GM21515 (cell line): Measurements from ENCODE around the gene FAM193B.
A peak's percentile ranks its signal among the peaks of the same experiment; 100 is the strongest.

Experiments
- ATAC-seq: cut with Tn5 transposase; IDR thresholded peaks from one replicate; pipeline ENCODE4 v1.9.1; 2021; ENCODE audit not compliant: unreplicated experiment

The FAM193B gene

GRCh38 chr5:177501874-177502678 is 52.3 kb downstream of the FAM193B start:
- ATAC-seq: no peak

GRCh38 chr5:177500685-177501522 is 53.5 kb downstream of the FAM193B start:
- no peak for ATAC-seq

- no peak for ATAC-seq
These were observed 54.5 kb downstream of the FAM193B start for GRCh38 chr5:177499842-177500241.

- ATAC-seq: peak; percentile 3
These were observed 56.2 kb downstream of the FAM193B start for GRCh38 chr5:177498013-177498787.

GRCh38 chr5:177497292-177498012 is 56.9 kb downstream of the FAM193B start, which contains the start of gene PDLIM7:
Gene PDLIM7, minus strand, starts transcription at chr5:177497604. Its CDS starts 1,092 bp downstream, at chr5:177496512.
- peak; percentile 68 for ATAC-seq

GRCh38 chr5:177496727-177497291 is 57.6 kb downstream of the FAM193B start:
- ATAC-seq: no peak

- ATAC-seq: no peak
These were observed 58.2 kb downstream of the FAM193B start for GRCh38 chr5:177496070-177496726.

- no peak for ATAC-seq
These were observed 58.9 kb downstream of the FAM193B start for GRCh38 chr5:177495243-177496060.

- no peak for ATAC-seq
These were observed 59.8 kb downstream of the FAM193B start for GRCh38 chr5:177494346-177495195.

GRCh38 chr5:177493795-177494345 is 60.5 kb downstream of the FAM193B start:
- no peak for ATAC-seq

GRCh38 chr5:177492841-177493240 is 61.5 kb downstream of the FAM193B start:
- no peak for ATAC-seq

GRCh38 chr5:177491983-177492746 is 62.2 kb downstream of the FAM193B start:
- ATAC-seq: no peak

- ATAC-seq: no peak
These were observed 62.9 kb downstream of the FAM193B start for GRCh38 chr5:177491429-177491945.

GRCh38 chr5:177490992-177491391 is 63.4 kb downstream of the FAM193B start:
- no peak for ATAC-seq

- no peak for ATAC-seq
These were observed 63.9 kb downstream of the FAM193B start for GRCh38 chr5:177490311-177490991.

- no peak for ATAC-seq
These were observed 65.1 kb downstream of the FAM193B start for GRCh38 chr5:177489119-177489716.
